Large intestine (tissue), 3 donors: ENCODE results near the gene PRAC1. TPM values are rescaled to one million over a fixed set of nuclear protein-coding genes. Genes with fewer than 3 reads are reported as not detected.
"Not testable (repeated sequence)": the region's sequence is repeated elsewhere in the genome, so short reads cannot be mapped to it uniquely, and the experiment has no call there.

ENCODE experiments used
- DNase-seq, 2 donors: peaks; one replicate each; pipeline versions ENCODE4 v3.0.0 to v3.0.0-alpha.2; 2013
- H3K27ac ChIP-seq: one replicate; pipeline ENCODE4 v1.5.1; 2013; ENCODE audit warnings: low read length
- H3K27me3 ChIP-seq: 2 replicates; pipeline ENCODE4 v1.6.1; 2013; ENCODE audit warnings: low read length; ENCODE audit not compliant: control insufficient read depth, insufficient read depth
- H3K36me3 ChIP-seq: 2 replicates; pipeline ENCODE4 v1.6.1; 2013; ENCODE audit warnings: low read length; ENCODE audit not compliant: control insufficient read depth, insufficient read depth
- H3K4me1 ChIP-seq: one replicate; pipeline ENCODE4 v1.6.1; 2013; ENCODE audit warnings: low read length; ENCODE audit not compliant: control insufficient read depth, insufficient read depth
- H3K4me3 ChIP-seq: one replicate; pipeline ENCODE4 v1.5.1; 2013; ENCODE audit warnings: low read length
- H3K9me3 ChIP-seq: one replicate; pipeline ENCODE4 v1.6.1; 2013; ENCODE audit warnings: mild to moderate bottlenecking, low read depth, low read length, moderate library complexity; ENCODE audit not compliant: control insufficient read depth
- WGBS: methylation state at CpG from one replicate; pipeline ENCODE4 v1.1.5; 2013; ENCODE audit warnings: low lambda C conversion rate; ENCODE audit not compliant: insufficient coverage; 5-methylcytosine and 5-hydroxymethylcytosine counted together
- polyA plus RNA-seq: library from polyadenylated mRNA; unstranded; fragments of 120-200 nt; gene quantifications from one replicate; pipeline ENCODE4 v1.2.1, GENCODE V29; 2013

PRAC1 gene
- polyA plus RNA-seq, 1 donor: not detected

GRCh38 chr17:48718227-48718760 lies 4.0 kb downstream of the PRAC1 start:
- no CpG with 5 or more reads among the region's 24 CpGs for WGBS
- no peak overlapping the region for H3K27ac ChIP-seq

GRCh38 chr17:48717367-48718226 lies 4.7 kb downstream of the PRAC1 start:
- peaks cover 9% of the 10 kb centered on the region for H3K9me3 ChIP-seq
- H3K4me3 ChIP-seq: no peak overlapping the region
- H3K36me3 ChIP-seq: no peaks in the 10 kb centered on the region
- peaks cover 90% of the 10 kb centered on the region for H3K27me3 ChIP-seq
- 0% methylated on average over 1 of the region's 10 CpGs for whole genome bisulfite sequencing
- H3K27ac ChIP-seq: no peak overlapping the region
- no peak for DNase-seq
- peaks cover 5% of the 10 kb centered on the region for H3K4me1 ChIP-seq

More at GRCh38 chr17:48718227-48718760, 4.0 kb downstream of the PRAC1 start:
- peaks cover 90% of the 10 kb centered on the region for H3K27me3 ChIP-seq
- no peak overlapping the region for H3K4me3 ChIP-seq
- H3K9me3 ChIP-seq: peaks cover 9% of the 10 kb centered on the region
- H3K4me1 ChIP-seq: peaks cover 5% of the 10 kb centered on the region
- DNase-seq: no peak
- no peaks in the 10 kb centered on the region for H3K36me3 ChIP-seq

- not testable (repeated sequence) for H3K27ac ChIP-seq, H3K4me3 ChIP-seq, H3K4me1 ChIP-seq, H3K9me3 ChIP-seq, DNase-seq, H3K36me3 ChIP-seq
- WGBS: no CpG with 5 or more reads among the region's 3 CpGs
- H3K27me3 ChIP-seq: peaks cover 88% of the 10 kb centered on the region
These were observed 5.8 kb downstream of the PRAC1 start for GRCh38 chr17:48716549-48716948.

GRCh38 chr17:48715496-48716399 lies 6.6 kb downstream of the PRAC1 start:
- WGBS: no CpG with 5 or more reads among the region's 5 CpGs
- Histone ChIP-seq H3K36me3 (no peaks in the 10 kb centered on the region), H3K4me1 (peaks cover 5% of the 10 kb centered on the region), H3K27me3 (peaks cover 88% of the 10 kb centered on the region), H3K9me3 (peaks cover 9% of the 10 kb centered on the region), H3K4me3 (no peak overlapping the region), H3K27ac (no peak overlapping the region)
- DNase-seq: no peak

- Histone ChIP-seq H3K36me3 (no peaks in the 10 kb centered on the region), H3K27me3 (peaks cover 80% of the 10 kb centered on the region), H3K4me3 (no peak overlapping the region), H3K27ac (no peak overlapping the region), H3K9me3 (no peaks in the 10 kb centered on the region), H3K4me1 (no peaks in the 10 kb centered on the region)
- no peak for DNase-seq
- WGBS: no CpG with 5 or more reads among the region's 4 CpGs
These were observed 11.2 kb downstream of the PRAC1 start for GRCh38 chr17:48711128-48711527.

- no CpG with 5 or more reads among the region's 11 CpGs for WGBS
- H3K27ac ChIP-seq: no peak overlapping the region
- no peaks in the 10 kb centered on the region for H3K4me1 ChIP-seq
- no peak overlapping the region for H3K4me3 ChIP-seq
- H3K36me3 ChIP-seq: no peaks in the 10 kb centered on the region
- no peaks in the 10 kb centered on the region for H3K9me3 ChIP-seq
- H3K27me3 ChIP-seq: peaks cover 76% of the 10 kb centered on the region
- no peak for DNase-seq
These were observed 17.7 kb downstream of the PRAC1 start for GRCh38 chr17:48704361-48705248.

GRCh38 chr17:48701864-48702532 lies 20.3 kb downstream of the PRAC1 start:
- no peaks in the 10 kb centered on the region for H3K9me3 ChIP-seq
- no CpG with 5 or more reads among the region's 10 CpGs for WGBS
- no peak overlapping the region for H3K27ac ChIP-seq
- DNase-seq: no peak
- H3K27me3 ChIP-seq: peaks cover 58% of the 10 kb centered on the region
- H3K4me3 ChIP-seq: no peak overlapping the region
- no peaks in the 10 kb centered on the region for H3K36me3 ChIP-seq
- H3K4me1 ChIP-seq: no peaks in the 10 kb centered on the region

- Histone ChIP-seq H3K4me1 (no peaks in the 10 kb centered on the region), H3K27me3 (peaks cover 30% of the 10 kb centered on the region), H3K9me3 (no peaks in the 10 kb centered on the region), H3K4me3 (no peak overlapping the region), H3K36me3 (no peaks in the 10 kb centered on the region), H3K27ac (no peak overlapping the region)
- no CpG with 5 or more reads among the region's 1 CpG for WGBS
- DNase-seq: no peak
These were observed 29.1 kb downstream of the PRAC1 start for GRCh38 chr17:48693178-48693577.

GRCh38 chr17:48692049-48692448 lies 30.3 kb downstream of the PRAC1 start:
- H3K27ac ChIP-seq: no peak overlapping the region
- H3K9me3 ChIP-seq: no peaks in the 10 kb centered on the region
- H3K4me1 ChIP-seq: no peaks in the 10 kb centered on the region
- H3K36me3 ChIP-seq: no peaks in the 10 kb centered on the region
- DNase-seq: no peak
- 71% methylated on average over 1 of the region's 1 CpG for WGBS
- H3K27me3 ChIP-seq: peaks cover 34% of the 10 kb centered on the region
- no peak overlapping the region for H3K4me3 ChIP-seq
